Thyroid gland (tissue), 4 donors: ENCODE measurements around the gene ZBTB40.

ENCODE experiments used
- CTCF ChIP-seq, 6 experiments: fragments of 200-600 bp in 3 of 6; fragments of 450-650 bp in 3 of 6; sonication (generic) in 3 of 6; IDR thresholded peaks; one replicate each; pipeline ENCODE4 v1.5.1; 2016 to 2019; ENCODE audit warnings: antibody characterized with exemption in 6 of 6, mild to moderate bottlenecking in 2 of 6, inconsistent platforms in 1 of 6, moderate library complexity in 1 of 6
- POLR2A ChIP-seq, 2 donors: fragments of 450-650 bp; IDR thresholded peaks; one replicate each; pipeline ENCODE4 v1.6.1; 2017; ENCODE audit warnings: antibody characterized with exemption in 2 of 2, mild to moderate bottlenecking in 2 of 2, moderate library complexity in 1 of 2

DNA sequence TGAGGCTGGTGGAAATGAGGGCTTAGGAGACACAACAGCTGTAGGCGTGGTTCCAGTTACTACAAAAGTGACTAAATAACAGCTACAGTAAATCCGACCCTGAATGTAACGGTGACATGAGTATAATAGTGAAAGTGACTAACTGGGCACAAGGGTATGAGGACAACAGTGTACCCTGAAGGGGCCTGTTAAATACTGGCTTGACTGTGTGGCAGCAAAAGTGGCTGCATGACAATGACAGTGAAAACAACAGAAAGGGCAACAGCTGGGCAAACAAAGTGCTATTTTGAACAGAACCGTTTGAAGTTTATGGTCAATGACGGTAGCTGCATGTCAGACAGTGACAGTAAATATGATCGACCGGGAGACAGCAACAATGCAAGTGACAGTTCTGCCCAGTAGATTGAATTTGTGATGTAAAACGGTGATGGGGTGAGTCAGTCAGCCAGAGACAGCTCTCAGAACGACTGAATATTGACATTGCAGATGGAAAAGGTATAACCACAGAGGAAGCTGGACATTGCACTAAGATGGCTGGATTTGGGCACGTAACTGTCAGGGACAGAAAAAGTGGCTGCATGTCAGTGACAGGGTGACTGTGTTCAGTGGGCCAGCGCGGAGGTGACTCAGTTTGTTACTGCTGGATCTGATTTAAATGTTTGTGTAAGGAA lies 1.2 kb upstream of the ZBTB40 start:
- TF ChIP-seq CTCF (IDR thresholded peaks at IDR 0.05) (no peak), POLR2A (IDR thresholded peaks at IDR 0.05) (no peak)
